Sigmoid colon (tissue), 7 donors: ENCODE measurements around the gene TMEFF2. TPM values are rescaled to one million over a fixed set of nuclear protein-coding genes. Genes with fewer than 3 reads are reported as not detected.

ENCODE experiments used
- DNase-seq: peaks from one replicate; pipeline ENCODE4 v3.0.0-alpha.2; 2019
- H3K27ac ChIP-seq, 4 donors: fragments of 200-600 bp; sonication (generic); one replicate each; pipeline ENCODE4 v1.5.1; 2016 to 2019; ENCODE audit warnings: mild to moderate bottlenecking in 1 of 4
- H3K27me3 ChIP-seq, 3 donors: fragments of 200-600 bp; sonication (generic); one replicate each; pipeline ENCODE4 v1.5.1; 2019; ENCODE audit warnings: mild to moderate bottlenecking in 1 of 3
- H3K36me3 ChIP-seq, 4 donors: fragments of 200-600 bp; sonication (generic); one replicate each; pipeline ENCODE4 v1.5.1; 2016 to 2019
- H3K4me1 ChIP-seq, 4 donors: fragments of 200-600 bp; sonication (generic); one replicate each; pipeline ENCODE4 v1.5.1; 2017 to 2019
- H3K4me3 ChIP-seq, 4 donors: fragments of 200-600 bp; sonication (generic); one replicate each; pipeline ENCODE4 v1.5.1; 2017 to 2019; ENCODE audit warnings: mild to moderate bottlenecking in 2 of 4, moderate library complexity in 1 of 4
- H3K9me3 ChIP-seq, 4 donors: fragments of 200-600 bp in 3 of 4; sonication (generic) in 3 of 4; one replicate each; pipeline versions ENCODE4 v1.5.1 to v1.6.1; 2013 to 2019
- CTCF ChIP-seq, 4 experiments: fragments of 450-650 bp in 3 of 4; fragments of 200-600 bp in 1 of 4; IDR thresholded peaks; one replicate each; pipeline ENCODE4 v1.5.1; 2016 to 2019; ENCODE audit warnings: antibody characterized with exemption in 4 of 4, mild to moderate bottlenecking in 3 of 4, moderate library complexity in 2 of 4
- EP300 ChIP-seq, 4 donors: sonication (generic); formaldehyde crosslinking; IDR thresholded peaks; one replicate each; pipeline ENCODE4 v1.6.1; 2017; ENCODE audit warnings: antibody characterized with exemption in 4 of 4
- POLR2A ChIP-seq, 2 donors: fragments of 450-650 bp; IDR thresholded peaks; one replicate each; pipeline ENCODE4 v1.6.1; 2016; ENCODE audit warnings: antibody characterized with exemption in 2 of 2, mild to moderate bottlenecking in 2 of 2, moderate library complexity in 2 of 2
- POLR2AphosphoS5 ChIP-seq, 4 donors: sonication (generic); formaldehyde crosslinking; IDR thresholded peaks; one replicate each; pipeline ENCODE4 v1.6.1; 2017; ENCODE audit warnings: antibody characterized with exemption in 4 of 4
- WGBS, 2 donors: extraction: QIAGEN DNeasy Blood & Tissue Kit; methylation state at CpG; one replicate each; pipeline ENCODE4 v1.1.7; 2013; 5-methylcytosine and 5-hydroxymethylcytosine counted together
- intact Hi-C: fragments of 100-400 bp; cut with DNase I; formaldehyde crosslinking; loops from one replicate; pipeline ENCODE4 v1.15.1; 2023
- polyA plus RNA-seq, 3 donors: library from polyadenylated mRNA; stranded (reverse); fragments of 200-250 nt; gene quantifications; one replicate each; pipeline ENCODE4 v1.2.3, GENCODE V29; 2013
- total RNA-seq, 4 donors: library from RNA; depleted of rRNA; stranded (reverse); fragments of >200 nt; gene quantifications; one replicate each; pipeline ENCODE4 v1.1.0, GENCODE V29; 2016
- donor health status: healthy with polysubstance abuse.
- donor health status: Bipolar disorder and iron deficiency.
- donor health status: healthy.

Gene TMEFF2
- total and polyA plus RNA-seq, 7 donors: 0.16 to 1.4 (median 0.32) TPM; not detected in 1

- Histone ChIP-seq H3K4me3 (no peak overlapping the region), H3K4me1 (no peaks in the 10 kb centered on the region), H3K9me3 (no peaks in the 10 kb centered on the region), H3K36me3 (no peaks in the 10 kb centered on the region), H3K27me3 (no peaks in the 10 kb centered on the region), H3K27ac (no peak overlapping the region)
- WGBS, 2 donors: 81 to 86% methylated on average over 1 of the region's 1 CpG
- intact Hi-C loops: no loop called here
- DNase-seq: no peak
- no peak for TF ChIP-seq CTCF (IDR thresholded peaks at IDR 0.05)
- no peak for TF ChIP-seq EP300 (IDR thresholded peaks at IDR 0.05)
- TF ChIP-seq POLR2AphosphoS5 (IDR thresholded peaks at IDR 0.05): no peak
- TF ChIP-seq POLR2A (IDR thresholded peaks at IDR 0.05): no peak
Observed at GRCh38 chr2:191983591-191983990, 211.1 kb downstream of the TMEFF2 start.

- H3K4me1 ChIP-seq: no peaks in the 10 kb centered on the region
- DNase-seq: no peak
- no peak overlapping the region for H3K27ac ChIP-seq
- intact Hi-C loops: no loop called here
- TF ChIP-seq POLR2A (IDR thresholded peaks at IDR 0.05) (no peak), POLR2AphosphoS5 (IDR thresholded peaks at IDR 0.05) (no peak), EP300 (IDR thresholded peaks at IDR 0.05) (no peak), CTCF (IDR thresholded peaks at IDR 0.05) (no peak)
- H3K9me3 ChIP-seq: no peaks in the 10 kb centered on the region
- no peak overlapping the region for H3K4me3 ChIP-seq
- no peaks in the 10 kb centered on the region for H3K27me3 ChIP-seq
- H3K36me3 ChIP-seq: no peaks in the 10 kb centered on the region
Observed at GRCh38 chr2:191983186-191983585, 211.5 kb downstream of the TMEFF2 start.

DNA sequence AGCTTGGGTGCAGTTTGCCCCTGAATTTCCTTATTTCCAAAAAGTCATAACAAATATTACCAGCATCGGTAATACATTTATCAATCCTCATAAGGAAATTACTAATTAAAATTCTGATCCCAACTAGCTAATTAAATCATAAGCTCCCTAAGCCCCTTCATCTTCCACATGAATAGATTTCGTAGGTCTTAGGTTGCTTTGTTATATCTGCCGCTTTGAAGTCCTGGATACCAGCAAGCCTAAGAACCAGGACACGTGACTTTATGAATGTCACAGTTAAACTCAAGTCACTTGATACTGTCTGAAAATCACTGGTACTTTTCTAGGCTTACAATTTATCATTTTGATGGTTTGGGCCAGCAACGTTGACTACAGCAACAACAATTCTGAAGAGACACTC lies 213.0 kb downstream of the TMEFF2 start:
- Histone ChIP-seq H3K27ac (no peak overlapping the region), H3K9me3 (no peaks in the 10 kb centered on the region), H3K4me3 (no peak overlapping the region), H3K36me3 (no peaks in the 10 kb centered on the region), H3K4me1 (no peaks in the 10 kb centered on the region), H3K27me3 (no peaks in the 10 kb centered on the region)
- DNase-seq: no peak
- TF ChIP-seq CTCF (IDR thresholded peaks at IDR 0.05) (no peak), EP300 (IDR thresholded peaks at IDR 0.05) (no peak), POLR2AphosphoS5 (IDR thresholded peaks at IDR 0.05) (no peak), POLR2A (IDR thresholded peaks at IDR 0.05) (no peak)
- WGBS, 2 donors: 82 to 92% methylated on average over 5 of the region's 5 CpGs
- intact Hi-C loops: no loop called here

DNA sequence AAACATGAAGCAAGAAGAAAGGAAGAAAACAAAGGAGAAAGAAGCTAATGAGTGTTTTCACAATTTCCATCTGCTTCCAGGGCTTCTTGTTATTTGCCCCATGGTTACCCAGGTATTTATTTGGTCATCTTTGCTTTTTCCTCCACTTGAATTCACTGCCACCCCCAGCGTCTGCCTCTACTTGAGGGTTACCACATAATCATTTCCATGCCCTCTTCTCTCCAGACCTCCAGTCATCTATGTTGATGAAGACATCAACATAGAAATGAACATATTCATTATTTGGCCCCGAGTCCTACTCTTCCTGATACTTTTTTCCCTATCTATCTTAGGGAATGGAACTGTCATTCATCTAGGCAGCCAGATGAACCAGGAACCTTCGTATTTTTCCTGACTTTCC lies 214.2 kb downstream of the TMEFF2 start:
- H3K27ac ChIP-seq: no peak overlapping the region
- 85 to 87% methylated on average over 3 of the region's 3 CpGs for WGBS, 2 donors
- no peak overlapping the region for H3K4me3 ChIP-seq
- DNase-seq: no peak
- intact Hi-C loops: no loop called here
- no peaks in the 10 kb centered on the region for H3K4me1 ChIP-seq
- no peak for TF ChIP-seq POLR2AphosphoS5 (IDR thresholded peaks at IDR 0.05)
- TF ChIP-seq CTCF (IDR thresholded peaks at IDR 0.05): no peak
- TF ChIP-seq POLR2A (IDR thresholded peaks at IDR 0.05): no peak
- no peak for TF ChIP-seq EP300 (IDR thresholded peaks at IDR 0.05)
- no peaks in the 10 kb centered on the region for H3K27me3 ChIP-seq
- H3K36me3 ChIP-seq: no peaks in the 10 kb centered on the region
- no peaks in the 10 kb centered on the region for H3K9me3 ChIP-seq

DNA sequence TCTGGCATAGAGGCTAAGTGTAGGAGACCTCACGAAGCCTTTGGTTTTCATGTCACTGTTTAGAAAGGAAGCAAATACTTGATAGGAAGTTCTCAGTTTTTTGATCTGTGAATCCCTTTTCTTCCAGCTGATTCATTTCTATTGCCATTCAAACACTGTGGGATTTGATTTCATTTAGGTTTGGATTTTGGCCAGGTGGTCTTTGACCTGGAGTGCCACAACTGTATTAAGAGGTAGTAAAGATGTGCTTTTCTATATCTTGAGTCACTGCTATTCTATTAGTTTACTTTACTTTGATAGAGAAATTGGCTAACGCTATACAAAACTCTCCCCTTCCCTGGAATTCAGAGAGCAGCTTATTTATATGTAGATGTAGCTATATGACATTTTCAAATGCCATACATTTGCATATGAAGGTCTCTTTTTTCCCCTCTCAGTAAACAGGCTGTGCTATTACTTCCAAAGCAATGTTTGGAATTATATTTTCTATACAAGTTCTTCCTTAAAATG lies 215.5 kb downstream of the TMEFF2 start:
- 31 to 36% methylated on average over 2 of the region's 2 CpGs for WGBS, 2 donors
- H3K27ac ChIP-seq: no peak overlapping the region
- H3K27me3 ChIP-seq: no peaks in the 10 kb centered on the region
- no peak overlapping the region for H3K4me3 ChIP-seq
- H3K36me3 ChIP-seq: no peaks in the 10 kb centered on the region
- no peaks in the 10 kb centered on the region for H3K9me3 ChIP-seq
- intact Hi-C loops: no loop called here
- no peaks in the 10 kb centered on the region for H3K4me1 ChIP-seq
- TF ChIP-seq POLR2A (IDR thresholded peaks at IDR 0.05) (no peak), CTCF (IDR thresholded peaks at IDR 0.05) (no peak), POLR2AphosphoS5 (IDR thresholded peaks at IDR 0.05) (no peak), EP300 (IDR thresholded peaks at IDR 0.05) (no peak)
- DNase-seq: no peak
